Measurements from ENCODE around the gene INAFM1.

DNA sequence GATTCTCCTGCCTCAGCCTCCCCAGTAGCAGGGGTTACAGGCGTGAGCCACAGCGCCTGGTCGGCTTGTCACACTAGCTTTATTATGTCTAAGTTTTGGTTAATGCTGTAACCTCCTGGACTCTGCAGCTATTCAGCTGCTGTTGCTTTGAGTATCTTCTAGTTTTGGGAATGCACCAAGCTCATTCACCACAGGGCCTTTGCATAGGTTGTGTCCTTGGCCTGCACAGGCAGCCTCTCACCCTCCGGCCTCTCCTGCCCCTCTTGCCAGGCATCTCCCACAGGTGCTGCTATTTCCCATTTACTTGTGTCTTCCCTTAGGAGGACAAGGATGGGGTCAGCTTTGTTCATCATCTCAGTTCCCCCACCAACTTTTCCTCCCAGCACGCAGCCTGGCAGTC, 20.7 kb upstream of the INAFM1 start:
- no peak for TF ChIP-seq POLR2A (IDR thresholded peaks at IDR 0.05; ENCODE audit: low read length)
- no peak for TF ChIP-seq GATA1 (IDR thresholded peaks at IDR 0.05; ENCODE audit: low read depth, low read length)
